ENCODE measurements around the gene LRP1B. TPM values are rescaled to one million over a fixed set of nuclear protein-coding genes. Genes with fewer than 3 reads are reported as not detected.

LRP1B gene
- total RNA-seq, 2 donors from 2014 or later, result 0.52 to 3.0 TPM

DNA sequence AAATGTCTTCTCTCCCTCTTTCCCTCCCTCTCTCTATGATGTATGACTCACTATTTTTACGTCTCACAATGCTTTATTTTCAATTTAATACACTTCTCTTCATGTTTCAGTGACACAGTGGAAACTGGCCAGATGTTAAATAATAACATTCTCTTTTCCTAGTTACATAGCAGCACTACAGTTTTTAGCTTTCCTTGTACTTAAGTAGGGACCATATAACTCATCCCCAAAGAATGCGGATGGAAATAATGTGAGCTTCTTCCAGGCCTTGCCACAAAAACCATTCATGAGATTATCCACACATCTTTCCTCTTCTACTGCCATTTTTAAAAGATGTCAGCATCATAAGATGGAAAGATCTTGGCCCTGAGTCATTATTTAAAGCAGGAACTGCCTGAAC is 789.4 kb downstream of the LRP1B start:
- TF ChIP-seq, protein P1, sequence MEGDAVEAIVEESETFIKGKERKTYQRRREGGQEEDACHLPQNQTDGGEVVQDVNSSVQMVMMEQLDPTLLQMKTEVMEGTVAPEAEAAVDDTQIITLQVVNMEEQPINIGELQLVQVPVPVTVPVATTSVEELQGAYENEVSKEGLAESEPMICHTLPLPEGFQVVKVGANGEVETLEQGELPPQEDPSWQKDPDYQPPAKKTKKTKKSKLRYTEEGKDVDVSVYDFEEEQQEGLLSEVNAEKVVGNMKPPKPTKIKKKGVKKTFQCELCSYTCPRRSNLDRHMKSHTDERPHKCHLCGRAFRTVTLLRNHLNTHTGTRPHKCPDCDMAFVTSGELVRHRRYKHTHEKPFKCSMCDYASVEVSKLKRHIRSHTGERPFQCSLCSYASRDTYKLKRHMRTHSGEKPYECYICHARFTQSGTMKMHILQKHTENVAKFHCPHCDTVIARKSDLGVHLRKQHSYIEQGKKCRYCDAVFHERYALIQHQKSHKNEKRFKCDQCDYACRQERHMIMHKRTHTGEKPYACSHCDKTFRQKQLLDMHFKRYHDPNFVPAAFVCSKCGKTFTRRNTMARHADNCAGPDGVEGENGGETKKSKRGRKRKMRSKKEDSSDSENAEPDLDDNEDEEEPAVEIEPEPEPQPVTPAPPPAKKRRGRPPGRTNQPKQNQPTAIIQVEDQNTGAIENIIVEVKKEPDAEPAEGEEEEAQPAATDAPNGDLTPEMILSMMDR (IDR thresholded peaks at IDR 0.05), result no peak
- no peak for TF ChIP-seq POLR2A (IDR thresholded peaks at IDR 0.05)
- DNase-seq (no peak), ATAC-seq (no peak)
- 64% methylated on average over 2 of the region's 2 CpGs for WGBS, 2 donors
- Histone ChIP-seq H3K27me3 (no peaks in the 10 kb centered on the region), H3K9me3 (no peaks in the 10 kb centered on the region), H3K27ac (no peak overlapping the region), H3K4me3 (no peak overlapping the region), H3K4me1 (no peaks in the 10 kb centered on the region), H3K36me3 (replicated peaks in 1 of 2; ENCODE audit: insufficient read depth in 1 of 2, low read depth in 2 of 2) (no peaks in the 10 kb centered on the region)
- intact Hi-C loops (cut with DNase I), result no loop called here

DNA sequence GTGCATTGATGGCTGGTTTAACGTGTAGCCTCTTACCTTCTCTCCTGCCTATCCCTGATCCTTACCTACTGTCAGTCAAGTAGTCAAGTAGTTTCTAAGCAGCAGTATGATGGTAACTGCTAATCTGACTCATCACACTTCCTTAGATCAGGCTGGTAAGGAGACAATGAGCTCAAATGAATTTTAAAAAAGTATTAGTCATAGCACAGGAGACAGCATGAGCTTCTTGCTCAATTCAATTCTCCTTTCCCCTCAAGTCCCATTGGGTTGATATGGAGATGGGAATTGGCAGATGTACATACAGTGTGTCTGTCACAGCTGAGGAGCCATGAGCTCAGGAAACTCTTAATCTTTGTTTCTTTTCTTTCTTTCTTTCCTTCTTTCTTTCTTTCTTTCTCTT is 799.7 kb downstream of the LRP1B start:
- TF ChIP-seq, protein P1 (IDR thresholded peaks at IDR 0.05), result no peak
- Histone ChIP-seq H3K27ac (no peak overlapping the region), H3K9me3 (no peaks in the 10 kb centered on the region), H3K4me3 (no peak overlapping the region), H3K36me3 (replicated peaks in 1 of 2; ENCODE audit: insufficient read depth in 1 of 2, low read depth in 2 of 2) (no peaks in the 10 kb centered on the region), H3K27me3 (no peaks in the 10 kb centered on the region), H3K4me1 (no peaks in the 10 kb centered on the region)
- intact Hi-C loops (cut with DNase I), result no loop called here
- no peak for DNase-seq
- ATAC-seq, result no peak
- WGBS, 2 donors, result 67 to 83% methylated on average over 1 of the region's 1 CpG

DNA sequence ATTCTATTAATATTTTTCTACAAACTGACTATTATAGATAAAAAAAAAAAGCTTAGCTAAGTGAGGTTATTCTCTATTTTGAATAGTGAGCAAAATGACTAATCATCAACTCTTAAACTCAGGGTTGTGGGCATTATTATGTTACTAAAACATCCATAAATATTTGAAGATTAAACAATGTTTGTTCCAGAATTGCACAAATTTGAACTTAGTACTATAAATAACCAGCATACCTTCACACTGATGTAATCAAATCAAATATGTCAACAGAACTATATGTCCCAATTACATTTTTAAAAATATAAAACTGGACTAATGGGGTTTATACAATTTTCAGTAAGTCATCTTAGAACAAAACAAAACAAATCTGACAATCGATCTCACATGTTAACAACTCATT is 800.9 kb downstream of the LRP1B start:
- H3K36me3 ChIP-seq (replicated peaks in 1 of 2; ENCODE audit: insufficient read depth in 1 of 2, low read depth in 2 of 2), result no peaks in the 10 kb centered on the region
- intact Hi-C loops (cut with DNase I), result no loop called here
- H3K27me3 ChIP-seq, result no peaks in the 10 kb centered on the region
- 46 to 82% methylated on average over 1 of the region's 1 CpG for WGBS, 2 donors
- H3K27ac ChIP-seq, result no peak overlapping the region
- ATAC-seq (no peak), DNase-seq (no peak)
- TF ChIP-seq POLR2A (IDR thresholded peaks at IDR 0.05), result no peak
- TF ChIP-seq, protein P1 (IDR thresholded peaks at IDR 0.05), result no peak
- no peaks in the 10 kb centered on the region for H3K9me3 ChIP-seq
- H3K4me3 ChIP-seq, result no peak overlapping the region
- no peaks in the 10 kb centered on the region for H3K4me1 ChIP-seq

DNA sequence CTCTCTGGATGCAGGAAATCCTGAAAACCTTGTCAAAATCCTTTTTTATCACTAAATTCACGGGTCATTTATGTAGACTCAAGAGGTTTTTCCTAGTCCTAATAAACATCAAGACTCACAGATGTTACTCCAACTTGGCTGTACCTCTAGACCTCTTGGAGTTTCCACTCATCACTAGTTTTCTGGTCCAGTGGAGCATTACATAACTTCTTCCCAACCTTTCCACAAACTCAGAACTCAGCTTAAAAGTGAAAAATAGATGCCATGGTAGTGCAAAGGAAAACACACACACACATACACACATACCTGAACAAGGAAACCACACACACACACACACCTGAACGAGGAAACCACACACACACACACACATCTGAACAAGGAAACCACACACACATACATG is 807.2 kb downstream of the LRP1B start:
- Histone ChIP-seq H3K4me1 (no peaks in the 10 kb centered on the region), H3K36me3 (replicated peaks in 1 of 2; ENCODE audit: insufficient read depth in 1 of 2, low read depth in 2 of 2) (no peaks in the 10 kb centered on the region), H3K27ac (no peak overlapping the region), H3K27me3 (no peaks in the 10 kb centered on the region), H3K9me3 (no peaks in the 10 kb centered on the region), H3K4me3 (no peak overlapping the region)
- WGBS, 2 donors, result 27 to 47% methylated on average over 2 of the region's 2 CpGs
- no peak for TF ChIP-seq POLR2A (IDR thresholded peaks at IDR 0.05)
- TF ChIP-seq, protein P1 (IDR thresholded peaks at IDR 0.05), result no peak
- intact Hi-C loops (cut with DNase I), result no loop called here
- DNase-seq (no peak), ATAC-seq (no peak)

DNA sequence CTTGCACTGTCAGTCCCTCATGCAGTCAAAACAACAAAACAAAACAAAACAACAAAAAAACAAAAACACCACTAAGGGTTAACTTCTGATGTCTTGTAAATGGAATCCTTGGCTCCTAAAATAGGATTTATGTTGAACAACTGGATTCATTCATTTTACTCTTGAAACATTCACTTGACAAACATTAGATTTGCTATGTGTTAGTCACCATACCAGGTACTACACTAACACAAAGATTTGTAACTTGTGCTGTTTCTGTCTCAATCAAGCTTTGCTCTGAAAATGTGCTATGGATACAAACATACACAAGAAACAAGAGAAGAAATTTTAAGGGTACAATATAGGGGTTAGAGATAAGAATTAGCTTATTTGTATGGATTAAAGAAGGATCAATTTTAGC is 812.8 kb downstream of the LRP1B start:
- intact Hi-C loops (cut with DNase I), result no loop called here
- Histone ChIP-seq H3K4me3 (no peak overlapping the region), H3K27me3 (no peaks in the 10 kb centered on the region), H3K9me3 (no peaks in the 10 kb centered on the region), H3K4me1 (no peaks in the 10 kb centered on the region), H3K27ac (no peak overlapping the region), H3K36me3 (replicated peaks in 1 of 2; ENCODE audit: insufficient read depth in 1 of 2, low read depth in 2 of 2) (no peaks in the 10 kb centered on the region)
- TF ChIP-seq POLR2A (IDR thresholded peaks at IDR 0.05), result no peak
- TF ChIP-seq, protein P1 (IDR thresholded peaks at IDR 0.05), result no peak
- no peak for ATAC-seq
- no peak for DNase-seq
